HUDEP-2 (cell line): ENCODE data around the gene GRK4.
A peak's percentile ranks its signal among the peaks of the same experiment; 100 is the strongest.
"Not testable (repeated sequence)": the region's sequence is repeated elsewhere in the genome, so short reads cannot be mapped to it uniquely, and the experiment has no call there.

Experiments
- DNase-seq, 76 experiments: peaks; one replicate each; lab custom pipeline; 2025; ENCODE audit not compliant: unreplicated experiment in 76 of 76; lab: John Stamatoyannopoulos, UW

Gene GRK4

GRCh38 chr4:2955186-2956044 is 8.0 kb upstream of the GRK4 start:
- DNase-seq, result not testable (repeated sequence)

DNA sequence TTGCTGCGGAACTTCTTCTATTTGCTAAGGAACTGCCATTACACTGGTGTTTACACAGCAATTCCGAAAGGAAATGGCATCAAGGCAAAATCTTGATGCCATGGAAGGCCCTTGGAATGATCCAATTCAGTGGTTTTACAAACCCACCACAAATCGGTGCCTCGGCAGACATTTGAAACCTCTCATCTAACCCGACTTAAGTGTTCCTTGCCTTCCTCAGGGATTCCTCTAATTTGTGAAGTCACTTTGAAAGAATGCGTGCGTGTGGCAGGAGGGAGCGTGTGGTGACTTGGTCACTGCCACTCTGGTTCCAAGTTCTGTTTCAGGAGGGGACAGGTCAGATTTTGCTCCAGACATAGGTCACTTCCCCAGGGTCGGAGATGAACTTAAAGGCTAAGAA is 4.9 kb upstream of the GRK4 start:
- no peak for DNase-seq

- not testable (repeated sequence) for DNase-seq
Observed at GRCh38 chr4:2960450-2960849, 2.9 kb upstream of the GRK4 start.

- DNase-seq, result peak in 29 of 76 experiments; percentile 2 to 57 (median 27)
Observed at GRCh38 chr4:2961421-2961810, 2.0 kb upstream of the GRK4 start.

DNA sequence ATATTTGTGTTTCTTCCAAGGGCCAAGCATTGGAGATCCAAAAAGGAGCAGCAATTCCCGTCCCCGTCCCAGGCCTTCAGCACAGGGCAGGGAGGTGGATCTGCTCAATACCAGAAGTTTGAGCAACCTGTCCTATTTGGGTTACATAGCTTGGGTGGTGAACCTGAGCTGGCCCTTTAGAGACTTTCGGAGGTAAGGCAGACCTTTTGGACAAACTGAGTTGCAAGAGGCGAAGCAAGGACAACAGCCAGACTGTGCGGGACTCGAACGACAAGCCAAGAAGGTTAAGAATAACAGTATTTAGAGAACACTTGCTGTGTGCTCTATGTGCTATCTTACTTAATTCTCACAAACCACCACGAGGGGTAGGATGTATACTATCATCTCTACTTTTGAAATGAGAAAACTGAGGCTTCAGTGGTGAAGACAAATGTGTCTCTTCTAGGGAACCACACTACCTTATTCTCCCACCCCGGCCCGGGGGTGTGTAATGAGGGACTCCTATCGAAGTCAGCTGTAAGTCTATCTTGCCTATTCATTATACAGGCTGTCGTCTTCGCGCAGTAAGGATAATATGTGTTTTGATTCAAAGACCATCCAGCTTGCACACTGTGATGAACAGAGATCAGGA is 1.4 kb upstream of the GRK4 start:
- DNase-seq, result peak in 18 of 76 experiments; percentile 3 to 49 (median 17)

- peak in 35 of 76 experiments; percentile 9 to 65 (median 32) for DNase-seq
Observed at GRCh38 chr4:2962614-2963174, 677 bp upstream of the GRK4 start.

- DNase-seq, result peak in 20 of 76 experiments; percentile 4 to 61 (median 37)
Observed at GRCh38 chr4:2963966-2964471, 648 bp downstream of the GRK4 start.

DNA sequence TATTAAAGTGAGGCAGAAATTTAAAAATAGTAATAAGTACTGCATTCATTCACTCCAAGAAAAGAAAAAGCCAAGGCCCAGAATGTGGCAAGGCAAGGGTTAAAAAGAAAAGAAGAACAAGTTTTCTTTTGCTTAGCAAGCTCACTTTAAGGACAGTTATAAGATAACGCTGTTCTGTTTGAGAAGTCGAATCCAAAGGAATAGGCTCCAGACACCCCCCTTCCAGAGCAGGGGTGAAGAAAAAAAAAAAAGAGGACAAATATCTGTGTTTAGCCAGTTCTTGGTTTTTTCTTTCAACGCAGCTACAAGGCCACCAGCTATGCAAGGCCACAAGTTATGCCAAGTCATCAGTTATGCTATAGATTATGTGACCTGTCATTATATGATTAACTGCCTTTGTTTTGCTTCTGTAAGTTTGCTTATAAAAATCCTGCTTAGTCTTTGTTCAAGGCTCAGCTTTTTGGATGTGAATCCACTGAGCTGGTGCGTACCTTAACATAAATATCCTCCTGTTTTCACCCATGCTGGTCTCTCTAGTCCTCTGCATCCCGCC is 1.4 kb downstream of the GRK4 start:
- no peak for DNase-seq

DNA sequence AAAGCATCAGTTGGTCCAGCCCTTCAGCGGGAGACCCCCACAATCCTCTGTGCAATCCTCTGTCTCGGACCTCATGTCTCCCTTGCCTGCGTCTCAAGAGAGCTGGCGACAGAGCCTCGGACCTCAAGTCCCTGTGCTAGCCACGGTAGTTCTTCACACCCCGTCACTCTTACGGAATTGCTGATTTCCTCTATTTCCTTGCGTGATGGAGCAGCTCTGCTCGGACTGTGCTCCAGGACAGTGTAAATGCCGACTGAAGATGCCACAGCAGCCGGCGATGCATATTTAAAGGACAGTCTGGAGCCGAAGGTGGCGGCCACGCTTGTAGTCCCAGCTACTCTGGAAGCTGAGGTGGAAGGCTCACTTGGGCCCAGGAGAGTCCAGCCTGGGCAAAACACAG is 1.9 kb downstream of the GRK4 start:
- no peak for DNase-seq

DNA sequence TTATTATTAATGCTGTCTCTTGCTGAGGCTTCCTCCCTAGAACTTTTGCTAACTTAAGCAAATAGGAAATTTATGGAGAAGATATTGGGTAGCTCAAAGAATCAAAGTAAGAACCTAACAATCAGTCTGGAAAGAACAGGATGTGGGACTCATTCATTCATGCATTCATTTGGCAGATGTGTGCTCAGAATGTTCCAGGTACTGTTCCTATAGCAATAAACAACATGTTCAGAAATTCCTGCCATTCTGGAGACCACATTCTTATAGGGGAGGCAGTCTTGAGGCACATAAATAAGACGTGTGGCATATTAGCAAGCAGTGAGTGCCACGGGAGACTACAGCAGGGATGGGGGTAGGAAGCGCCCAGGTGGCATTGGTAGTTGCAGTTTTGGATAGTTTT is 5.0 kb downstream of the GRK4 start:
- no peak for DNase-seq

GRCh38 chr4:2971275-2971674 is 7.9 kb downstream of the GRK4 start:
- DNase-seq, result no peak

DNA sequence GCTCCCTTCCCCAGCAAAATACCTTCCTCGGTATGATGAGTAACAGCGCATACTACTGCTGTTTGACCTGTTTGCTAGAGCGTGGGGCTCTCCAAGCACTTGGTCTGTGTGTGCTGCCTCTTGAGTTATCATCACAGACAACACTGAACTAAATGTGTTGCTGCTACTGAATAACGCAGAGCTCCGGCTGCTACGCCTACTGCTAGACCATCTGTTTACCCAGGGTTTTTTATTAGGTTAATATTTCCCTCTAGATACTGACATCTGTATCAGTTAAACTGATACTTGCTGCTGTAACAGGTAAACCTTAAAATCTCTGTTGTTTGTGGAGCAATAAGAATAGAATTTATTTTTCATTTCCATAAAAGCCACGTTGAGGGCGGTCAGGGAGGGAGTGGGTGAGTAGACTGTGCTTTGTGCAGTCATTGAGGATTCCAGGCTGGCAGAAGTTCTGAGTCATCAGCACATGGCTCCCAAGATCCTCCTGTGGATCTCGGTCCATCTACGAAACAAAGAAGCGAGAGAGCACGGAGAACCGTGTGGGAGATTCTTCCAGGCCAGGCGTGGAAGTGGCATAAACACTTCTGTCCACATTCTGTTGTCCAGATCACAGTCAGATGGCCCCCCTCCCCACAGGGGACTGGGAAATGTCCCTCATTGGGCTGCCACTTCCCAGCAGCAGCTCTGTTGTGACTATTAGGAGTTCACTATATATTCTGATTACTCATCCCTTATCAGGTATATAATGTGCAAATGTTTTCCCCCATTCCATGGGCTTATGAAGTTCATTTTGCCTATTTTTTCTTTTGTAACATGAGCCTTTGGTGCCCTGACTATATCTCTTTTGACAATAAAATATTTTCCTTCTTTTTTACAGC is 14.1 kb downstream of the GRK4 start:
- DNase-seq, result no peak

GRCh38 chr4:2981256-2981819 is 18.0 kb downstream of the GRK4 start:
- DNase-seq, result no peak

- DNase-seq, result no peak
Observed at GRCh38 chr4:2982012-2982411, 18.6 kb downstream of the GRK4 start.

- not testable (repeated sequence) for DNase-seq
Observed at GRCh38 chr4:2983715-2984114, 20.3 kb downstream of the GRK4 start.

DNA sequence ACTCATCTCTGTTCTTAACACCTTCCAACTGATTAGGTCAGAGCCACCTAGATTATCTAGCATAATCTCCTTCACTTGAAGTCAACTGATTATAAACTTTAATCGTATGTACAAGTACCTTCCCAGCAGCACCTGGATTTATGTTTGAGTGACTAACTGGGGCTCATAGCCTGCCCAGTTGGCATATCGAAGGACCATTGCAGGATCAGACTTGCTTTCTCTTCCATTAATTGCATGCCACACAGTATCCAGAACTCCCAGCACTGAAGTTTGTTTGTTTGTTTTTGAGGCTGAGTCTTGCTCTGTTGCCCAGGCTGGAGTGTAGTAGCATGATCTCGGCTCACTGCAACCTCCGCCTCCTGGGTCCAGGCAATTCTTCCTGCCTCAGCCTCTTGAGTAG is 27.9 kb downstream of the GRK4 start:
- no peak for DNase-seq

- DNase-seq, result no peak
Observed at GRCh38 chr4:2994917-2995316, 31.5 kb downstream of the GRK4 start.

GRCh38 chr4:2995546-2996265 is 32.3 kb downstream of the GRK4 start:
- DNase-seq, result no peak

- no peak for DNase-seq
Observed at GRCh38 chr4:2996415-2996814, 33.0 kb downstream of the GRK4 start.
